ENCODE data around the gene SIPA1L3. TPM values are rescaled to one million over a fixed set of nuclear protein-coding genes. Genes with fewer than 3 reads are reported as not detected.
A peak's percentile ranks its signal among the peaks of the same experiment; 100 is the strongest.

Gene SIPA1L3
- total RNA-seq, 3 donors from 2014 or later = 9.6 to 29.8 (median 28.5) TPM

GRCh38 chr19:38001158-38001781 is 94.3 kb downstream of the SIPA1L3 start:
- Histone ChIP-seq H3K27me3 (no peaks in the 10 kb centered on the region), H3K36me3 (no peaks in the 10 kb centered on the region), H3K27ac (no peak overlapping the region), H3K4me1 (no peaks in the 10 kb centered on the region), H3K9me3 (no peaks in the 10 kb centered on the region), H3K4me3 (no peak overlapping the region)
- no peak for DNase-seq (ENCODE audit: low spot score in 2 of 2)
- intact Hi-C loops (cut with DNase I; ENCODE audit: low total_unique reads) = no loop called here
- TF ChIP-seq POLR2AphosphoS5 (IDR thresholded peaks at IDR 0.05) (no peak), CTCF (IDR thresholded peaks at IDR 0.05) (no peak), POLR2A (IDR thresholded peaks at IDR 0.05) (no peak)

DNA sequence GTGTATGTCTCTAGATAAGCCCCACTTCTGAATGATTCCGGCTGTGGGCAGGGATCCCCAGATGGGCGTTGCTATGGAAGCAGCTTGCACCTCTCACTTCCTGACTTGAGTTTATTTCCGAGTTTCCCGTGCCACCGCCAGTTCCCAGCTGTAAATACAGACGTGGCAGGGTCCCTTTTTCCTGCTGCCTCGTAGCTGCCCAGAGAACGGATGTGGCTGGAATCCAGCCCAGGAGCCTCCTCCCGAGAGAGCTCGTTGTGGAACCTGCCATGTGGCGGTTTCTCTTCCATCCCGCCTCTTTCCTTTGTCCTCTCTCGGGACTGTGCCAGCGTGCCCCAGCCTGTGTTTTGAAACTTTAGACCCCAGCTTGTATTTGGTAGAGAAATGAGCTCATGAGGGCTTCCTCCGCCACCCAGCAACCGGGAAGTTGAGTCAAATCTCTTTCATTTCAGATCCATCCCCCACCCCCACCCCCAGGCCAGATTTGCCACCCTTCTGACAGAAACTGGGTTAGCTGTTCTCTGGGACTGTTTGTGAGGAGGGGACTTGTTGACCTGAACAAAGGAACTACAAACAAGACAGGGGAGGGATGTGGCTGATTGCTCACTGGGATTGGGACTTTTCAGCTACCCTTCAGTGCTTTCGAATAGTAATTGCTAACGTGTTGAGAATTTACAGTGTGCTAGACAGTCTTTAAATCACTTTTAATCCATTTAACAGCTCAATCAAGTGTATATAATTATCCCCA is 96.6 kb downstream of the SIPA1L3 start:
- peak overlapping the region; percentile 88 to 97 for H3K27ac ChIP-seq
- intact Hi-C loops (cut with DNase I; ENCODE audit: low total_unique reads) = no loop called here
- H3K27me3 ChIP-seq = no peaks in the 10 kb centered on the region
- H3K9me3 ChIP-seq = no peaks in the 10 kb centered on the region
- peak; percentile 75 to 82 for DNase-seq (ENCODE audit: low spot score in 2 of 2)
- TF ChIP-seq POLR2AphosphoS5 (IDR thresholded peaks at IDR 0.05) = peak in 2 of 3 donors; percentile 13 to 32
- TF ChIP-seq POLR2A (IDR thresholded peaks at IDR 0.05) = no peak
- TF ChIP-seq CTCF (IDR thresholded peaks at IDR 0.05) = no peak
- H3K4me3 ChIP-seq = peak overlapping the region; percentile 36 to 59 (median 47)
- H3K36me3 ChIP-seq = no peaks in the 10 kb centered on the region
- H3K4me1 ChIP-seq = no peaks in the 10 kb centered on the region

GRCh38 chr19:38004186-38004520 is 97.1 kb downstream of the SIPA1L3 start:
- no peak for TF ChIP-seq POLR2A (IDR thresholded peaks at IDR 0.05)
- TF ChIP-seq CTCF (IDR thresholded peaks at IDR 0.05) = no peak
- no peak for TF ChIP-seq POLR2AphosphoS5 (IDR thresholded peaks at IDR 0.05)
- H3K4me1 ChIP-seq = no peaks in the 10 kb centered on the region
- H3K27me3 ChIP-seq = no peaks in the 10 kb centered on the region
- peak overlapping the region; percentile 88 to 97 for H3K27ac ChIP-seq
- no peaks in the 10 kb centered on the region for H3K36me3 ChIP-seq
- H3K9me3 ChIP-seq = no peaks in the 10 kb centered on the region
- peak overlapping the region; percentile 36 to 59 (median 47) for H3K4me3 ChIP-seq
- DNase-seq (ENCODE audit: low spot score in 2 of 2) = no peak
- intact Hi-C loops (cut with DNase I; ENCODE audit: low total_unique reads) = no loop called here

GRCh38 chr19:38004521-38005223 is 97.7 kb downstream of the SIPA1L3 start:
- H3K4me1 ChIP-seq = no peaks in the 10 kb centered on the region
- DNase-seq (ENCODE audit: low spot score in 2 of 2) = peak; percentile 82 to 96
- H3K9me3 ChIP-seq = no peaks in the 10 kb centered on the region
- no peaks in the 10 kb centered on the region for H3K27me3 ChIP-seq
- H3K27ac ChIP-seq = peak overlapping the region; percentile 88 to 97
- H3K4me3 ChIP-seq = peak overlapping the region; percentile 36 to 59 (median 47)
- TF ChIP-seq POLR2AphosphoS5 (IDR thresholded peaks at IDR 0.05) (peak in 2 of 3 donors; percentile 51 to 85), POLR2A (IDR thresholded peaks at IDR 0.05) (no peak)
- intact Hi-C loops (cut with DNase I; ENCODE audit: low total_unique reads) = no loop called here
- no peaks in the 10 kb centered on the region for H3K36me3 ChIP-seq

DNA sequence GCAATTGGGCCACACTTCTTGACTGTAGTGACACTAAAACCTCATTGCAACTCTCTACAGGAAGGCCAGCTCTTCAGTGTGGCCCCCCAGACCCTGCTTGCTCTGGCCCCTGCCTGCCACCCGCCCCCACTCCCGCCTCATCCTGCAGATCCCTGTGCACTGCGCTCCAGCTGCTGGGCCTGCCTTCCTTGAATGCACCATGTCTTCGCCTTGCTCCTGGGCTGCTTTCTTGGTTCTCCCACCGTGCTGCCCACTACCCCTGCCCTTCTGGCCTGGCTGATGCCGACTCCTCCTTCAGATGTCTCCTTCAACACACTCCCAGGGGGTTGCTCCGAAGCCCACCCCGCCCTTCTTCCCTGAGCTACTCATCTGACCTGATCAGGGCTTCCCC is 98.2 kb downstream of the SIPA1L3 start:
- Histone ChIP-seq H3K27me3 (no peaks in the 10 kb centered on the region), H3K9me3 (no peaks in the 10 kb centered on the region), H3K36me3 (no peaks in the 10 kb centered on the region), H3K27ac (peak overlapping the region; percentile 88 to 97), H3K4me1 (no peaks in the 10 kb centered on the region), H3K4me3 (peak overlapping the region in 2 of 3 donors; percentile 47 to 59)
- no peak for TF ChIP-seq CTCF (IDR thresholded peaks at IDR 0.05)
- TF ChIP-seq POLR2A (IDR thresholded peaks at IDR 0.05) = no peak
- TF ChIP-seq POLR2AphosphoS5 (IDR thresholded peaks at IDR 0.05) = no peak
- no peak for DNase-seq (ENCODE audit: low spot score in 2 of 2)
- intact Hi-C loops (cut with DNase I; ENCODE audit: low total_unique reads) = no loop called here

All from breast epithelium (tissue), 4 donors.